ENCODE results near the gene STOX1.

GRCh38 chr10:68902382-68902781, 75.1 kb downstream of the STOX1 start:
- TF ChIP-seq CTCF (conservative IDR thresholded peaks at IDR 0.05; ENCODE audit: low read depth, low read length) (no peak), EZH2 (IDR thresholded peaks at IDR 0.05; ENCODE audit: low read length, unreplicated experiment) (no peak), EZH2phosphoT487 (IDR thresholded peaks at IDR 0.05; ENCODE audit: borderline replicate concordance, low read length) (no peak)

All from PC-3 (cell line).